ENCODE data around the gene SPAG17.
"Not testable (repeated sequence)": the region's sequence is repeated elsewhere in the genome, so short reads cannot be mapped to it uniquely, and the experiment has no call there.

The SPAG17 gene

GRCh38 chr1:117985973-117986372, 199.1 kb downstream of the SPAG17 start:
- DNase-seq (ENCODE audit: extremely low read depth in 1 of 2, low read depth in 1 of 2): no peak

GRCh38 chr1:117985239-117985638, 199.8 kb downstream of the SPAG17 start:
- no peak for DNase-seq (ENCODE audit: extremely low read depth in 1 of 2, low read depth in 1 of 2)

GRCh38 chr1:117981455-117982192, 203.4 kb downstream of the SPAG17 start:
- no peak for DNase-seq (ENCODE audit: extremely low read depth in 1 of 2, low read depth in 1 of 2)

GRCh38 chr1:117976381-117976780, 208.6 kb downstream of the SPAG17 start:
- no peak for DNase-seq (ENCODE audit: extremely low read depth in 1 of 2, low read depth in 1 of 2)

- DNase-seq (ENCODE audit: extremely low read depth in 1 of 2, low read depth in 1 of 2): no peak
Measured at GRCh38 chr1:117971777-117972176, 213.3 kb downstream of the SPAG17 start.

GRCh38 chr1:117970252-117970651, 214.8 kb downstream of the SPAG17 start:
- DNase-seq (ENCODE audit: extremely low read depth in 1 of 2, low read depth in 1 of 2): no peak

GRCh38 chr1:117967881-117968280, 217.1 kb downstream of the SPAG17 start:
- DNase-seq (ENCODE audit: extremely low read depth in 1 of 2, low read depth in 1 of 2): no peak

- DNase-seq (ENCODE audit: extremely low read depth in 1 of 2, low read depth in 1 of 2): no peak
Measured at GRCh38 chr1:117967477-117967876, 217.6 kb downstream of the SPAG17 start.

GRCh38 chr1:117964290-117965038, 220.6 kb downstream of the SPAG17 start:
- DNase-seq (ENCODE audit: extremely low read depth in 1 of 2, low read depth in 1 of 2): no peak

GRCh38 chr1:117959364-117959763, 225.7 kb downstream of the SPAG17 start:
- no peak for DNase-seq (ENCODE audit: extremely low read depth in 1 of 2, low read depth in 1 of 2)

GRCh38 chr1:117952386-117952785, 232.6 kb downstream of the SPAG17 start:
- DNase-seq (ENCODE audit: extremely low read depth in 1 of 2, low read depth in 1 of 2): no peak

- DNase-seq (ENCODE audit: extremely low read depth in 1 of 2, low read depth in 1 of 2): no peak
Measured at GRCh38 chr1:117942293-117942692, 242.7 kb downstream of the SPAG17 start.

GRCh38 chr1:117933769-117934168, 251.3 kb downstream of the SPAG17 start:
- no peak for DNase-seq (ENCODE audit: extremely low read depth in 1 of 2, low read depth in 1 of 2)

- DNase-seq (ENCODE audit: extremely low read depth in 1 of 2, low read depth in 1 of 2): no peak
Measured at GRCh38 chr1:117932576-117932975, 252.5 kb downstream of the SPAG17 start.

GRCh38 chr1:117930484-117930883, 254.5 kb downstream of the SPAG17 start:
- DNase-seq (ENCODE audit: extremely low read depth in 1 of 2, low read depth in 1 of 2): no peak

GRCh38 chr1:117930173-117930447, 254.9 kb downstream of the SPAG17 start:
- no peak for DNase-seq (ENCODE audit: extremely low read depth in 1 of 2, low read depth in 1 of 2)

- DNase-seq (ENCODE audit: extremely low read depth in 1 of 2, low read depth in 1 of 2): peak; percentile 88 to 93
Measured at GRCh38 chr1:117929343-117930172, 255.5 kb downstream of the SPAG17 start, which contains the start of the genes GDAP2 and WDR3. TSS of gene GDAP2 (minus strand) at chr1:117929621. CDS start at chr1:117920357, 9,264 bp downstream. TSS of gene WDR3 (plus strand) at chr1:117929739. CDS start at chr1:117933320, 3,581 bp downstream.

- no peak for DNase-seq (ENCODE audit: extremely low read depth in 1 of 2, low read depth in 1 of 2)
Measured at GRCh38 chr1:117928881-117929342, 256.1 kb downstream of the SPAG17 start.

GRCh38 chr1:117925981-117926380, 259.0 kb downstream of the SPAG17 start:
- no peak for DNase-seq (ENCODE audit: extremely low read depth in 1 of 2, low read depth in 1 of 2)

GRCh38 chr1:117922717-117923116, 262.3 kb downstream of the SPAG17 start:
- DNase-seq (ENCODE audit: extremely low read depth in 1 of 2, low read depth in 1 of 2): not testable (repeated sequence)

- no peak for DNase-seq (ENCODE audit: extremely low read depth in 1 of 2, low read depth in 1 of 2)
Measured at GRCh38 chr1:117921991-117922390, 263.0 kb downstream of the SPAG17 start.

Data from activated CD8-positive, alpha-beta memory T cell treated with anti-CD3 and anti-CD28 coated beads for 1 hour (primary cell).